Esophagus squamous epithelium (tissue), 4 donors: ENCODE measurements around the gene ARID5B.

ENCODE experiments used
- POLR2A ChIP-seq, 4 donors: fragments of 450-650 bp; IDR thresholded peaks; one replicate each; pipeline ENCODE4 v1.6.1; 2017; ENCODE audit warnings: antibody characterized with exemption in 4 of 4, mild to moderate bottlenecking in 4 of 4, moderate library complexity in 3 of 4
- TF ChIP-seq, protein P1 (sequence below), 6 experiments: fragments of 450-650 bp in 4 of 6; fragments of 200-600 bp in 2 of 6; sonication (generic) in 2 of 6; IDR thresholded peaks; one replicate each; pipeline ENCODE4 v1.5.1; 2016 to 2019; ENCODE audit warnings: antibody characterized with exemption in 6 of 6, mild to moderate bottlenecking in 4 of 6, moderate library complexity in 4 of 6

DNA sequence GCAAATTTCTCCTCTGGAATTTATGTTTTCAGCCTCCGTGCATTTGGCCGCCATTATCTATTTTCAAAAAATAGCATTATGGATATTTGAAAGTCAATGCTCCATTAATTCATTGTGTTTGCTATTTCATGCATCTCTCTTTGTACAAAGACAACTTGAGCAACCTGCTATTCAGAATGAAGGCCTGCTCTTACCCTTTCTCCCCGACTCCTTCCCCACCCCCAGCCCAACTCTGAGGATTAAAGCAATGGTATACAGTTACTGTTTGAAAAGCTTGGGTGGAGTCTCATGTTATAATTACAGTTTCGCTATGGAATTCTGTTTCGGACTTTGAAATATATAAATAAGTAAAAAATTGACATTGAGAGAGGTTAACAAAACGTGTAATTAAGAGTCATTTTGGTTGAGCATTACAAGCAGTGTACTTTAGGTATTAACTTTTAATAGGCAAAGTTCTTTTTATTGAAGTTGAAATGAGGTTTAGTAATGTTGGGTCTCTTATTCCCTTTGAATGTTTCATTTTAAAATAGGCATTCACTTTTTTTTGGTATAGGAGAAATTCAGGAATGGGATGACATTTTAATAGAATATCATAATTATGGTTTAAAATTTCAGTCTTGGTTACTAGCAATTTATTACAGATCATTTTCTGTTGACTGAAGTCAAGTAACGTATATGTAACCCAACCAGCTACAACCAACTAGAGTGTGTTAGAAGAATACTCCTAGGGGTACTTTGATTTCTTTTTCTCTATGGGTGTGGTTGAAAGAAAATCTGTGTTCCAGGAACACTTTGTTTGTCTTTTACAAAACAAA is 93.1 kb downstream of the ARID5B start:
- TF ChIP-seq, protein P1, sequence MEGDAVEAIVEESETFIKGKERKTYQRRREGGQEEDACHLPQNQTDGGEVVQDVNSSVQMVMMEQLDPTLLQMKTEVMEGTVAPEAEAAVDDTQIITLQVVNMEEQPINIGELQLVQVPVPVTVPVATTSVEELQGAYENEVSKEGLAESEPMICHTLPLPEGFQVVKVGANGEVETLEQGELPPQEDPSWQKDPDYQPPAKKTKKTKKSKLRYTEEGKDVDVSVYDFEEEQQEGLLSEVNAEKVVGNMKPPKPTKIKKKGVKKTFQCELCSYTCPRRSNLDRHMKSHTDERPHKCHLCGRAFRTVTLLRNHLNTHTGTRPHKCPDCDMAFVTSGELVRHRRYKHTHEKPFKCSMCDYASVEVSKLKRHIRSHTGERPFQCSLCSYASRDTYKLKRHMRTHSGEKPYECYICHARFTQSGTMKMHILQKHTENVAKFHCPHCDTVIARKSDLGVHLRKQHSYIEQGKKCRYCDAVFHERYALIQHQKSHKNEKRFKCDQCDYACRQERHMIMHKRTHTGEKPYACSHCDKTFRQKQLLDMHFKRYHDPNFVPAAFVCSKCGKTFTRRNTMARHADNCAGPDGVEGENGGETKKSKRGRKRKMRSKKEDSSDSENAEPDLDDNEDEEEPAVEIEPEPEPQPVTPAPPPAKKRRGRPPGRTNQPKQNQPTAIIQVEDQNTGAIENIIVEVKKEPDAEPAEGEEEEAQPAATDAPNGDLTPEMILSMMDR (IDR thresholded peaks at IDR 0.05): no peak
- TF ChIP-seq POLR2A (IDR thresholded peaks at IDR 0.05): no peak
